HepG2 (cell line): ENCODE measurements around the gene FGD3. TPM values are rescaled to one million over a fixed set of nuclear protein-coding genes. Genes with fewer than 3 reads are reported as not detected.

Experiments used
- ATAC-seq: fragments of 200-7000 bp; cut with Tn5 transposase; 3 replicates; pipeline ENCODE4 v1.9.1; 2020; ENCODE audit warnings: mild to moderate bottlenecking, moderate library complexity
- BruUV-seq: library from RNA; stranded (reverse); fragments of 400-500 nt; replicated peaks from 2 replicates; lab custom pipeline; 2021; lab: Mats Ljungman, UMichigan
- CTCF ChIA-PET: fragments of 300-600 bp; formaldehyde crosslinking; extraction: SDS; loops from one replicate; lab custom pipeline; 2021; ENCODE audit warnings: low total read pairs, inconsistent platforms, low intra/inter-chr PET ratio; lab: Yijun Ruan, JAX
- POLR2A ChIA-PET: fragments of 350-600 bp; sonication (Branson Sonifier 250); formaldehyde crosslinking; loops from one replicate; lab custom pipeline; 2020; ENCODE audit warnings: antibody characterized with exemption, inconsistent platforms; lab: Yijun Ruan, JAX
- DNase-seq: peaks from one replicate; pipeline ENCODE4 v3.0.0-alpha.2; 2015; ENCODE audit warnings: low spot score
- FAIRE-seq: peaks from 3 replicates; lab custom pipeline; 2011; peaks lifted over from hg19 to GRCh38; lab: Jason Lieb, UNC
- H2AFZ ChIP-seq: one replicate; pipeline ENCODE4 v1.6.1; 2011; ENCODE audit warnings: low read length, inconsistent platforms
- H3K27ac ChIP-seq: fragments of 300-600 bp; 3 replicates; pipeline ENCODE4 v1.8.0; 2011; ENCODE audit warnings: mixed run types, mild to moderate bottlenecking, mixed read lengths, low read length, inconsistent platforms; ENCODE audit not compliant: insufficient read depth; ENCODE audit errors: extremely low read length
- H3K27me3 ChIP-seq, 2 experiments: fragments of 200-600 bp in 1 of 2; 2 replicates in 1 of 2; 3 replicates in 1 of 2; pipeline versions ENCODE4 v1.6.0 to v1.8.0; 2011; ENCODE audit warnings: low read length in 2 of 2, mild to moderate bottlenecking in 2 of 2, moderate library complexity in 2 of 2, inconsistent platforms in 1 of 2; ENCODE audit not compliant: insufficient read depth in 2 of 2, control insufficient read depth in 1 of 2
- H3K36me3 ChIP-seq, 2 experiments: fragments of 200-600 bp in 1 of 2; replicated peaks in 1 of 2; 2 replicates in 1 of 2; 3 replicates in 1 of 2; pipeline versions ENCODE4 v1.5.1 to v1.8.0; 2011; ENCODE audit warnings: low read length in 2 of 2, inconsistent platforms in 1 of 2; ENCODE audit not compliant: insufficient read depth in 2 of 2, control insufficient read depth in 1 of 2
- H3K4me1 ChIP-seq: 2 replicates; pipeline ENCODE4 v1.5.1; 2012; ENCODE audit warnings: low read length, inconsistent platforms; ENCODE audit not compliant: insufficient read depth
- H3K4me2 ChIP-seq: 2 replicates; pipeline ENCODE4 v1.6.0; 2011; ENCODE audit warnings: low read depth, low read length, inconsistent platforms
- H3K4me3 ChIP-seq, 3 experiments: fragments of 200-600 bp in 1 of 3; sonication (generic), shearing (Covaris generic) in 1 of 3; replicated peaks in 1 of 3; 2 replicates each; pipeline ENCODE4 v1.5.1; 2011 to 2016; ENCODE audit warnings: low read length in 3 of 3, inconsistent platforms in 2 of 3, low read depth in 2 of 3, mild to moderate bottlenecking in 2 of 3, control low read depth in 1 of 3, mixed read lengths in 1 of 3; ENCODE audit not compliant: insufficient read depth in 1 of 3
- H3K79me2 ChIP-seq: one replicate; pipeline ENCODE4 v1.6.1; 2011; ENCODE audit warnings: low read length, inconsistent platforms; ENCODE audit not compliant: insufficient read depth
- H3K9ac ChIP-seq: 2 replicates; pipeline ENCODE4 v1.6.0; 2011; ENCODE audit warnings: mild to moderate bottlenecking, low read depth, low read length, inconsistent platforms; ENCODE audit not compliant: insufficient read depth
- H3K9me3 ChIP-seq: 2 replicates; pipeline ENCODE4 v1.5.1; 2012; ENCODE audit warnings: mild to moderate bottlenecking, low read length
- H4K20me1 ChIP-seq: 2 replicates; pipeline ENCODE4 v1.6.0; 2011; ENCODE audit warnings: inconsistent platforms, mild to moderate bottlenecking, low read length, moderate library complexity; ENCODE audit not compliant: insufficient read depth
- NR3C1 ChIP-seq: sonication (generic); formaldehyde crosslinking; IDR thresholded peaks from 2 replicates; pipeline ENCODE4 v1.4.0; 2020; ENCODE audit warnings: missing genetic modification reagents
- SIX4 ChIP-seq: sonication (generic); formaldehyde crosslinking; IDR thresholded peaks from 2 replicates; pipeline ENCODE4 v1.4.0; 2020; ENCODE audit warnings: missing genetic modification reagents
- SMARCC2 ChIP-seq: fragments of 450-650 bp; IDR thresholded peaks from 2 replicates; pipeline ENCODE4 v1.6.1; 2017; ENCODE audit warnings: antibody characterized with exemption, mild to moderate bottlenecking
- SYNCRIP ChIP-seq: fragments of 200-400 bp; formaldehyde crosslinking; IDR thresholded peaks from 2 replicates; pipeline ENCODE4 v1.6.1; 2018; ENCODE audit warnings: mild to moderate bottlenecking, low read depth, low read length; ENCODE audit not compliant: insufficient read depth
- ZFAT ChIP-seq: sonication (generic); formaldehyde crosslinking; conservative IDR thresholded peaks from 2 replicates; pipeline ENCODE4 v1.8.1; 2023; ENCODE audit warnings: missing genetic modification reagents, inconsistent platforms
- WGBS: methylation state at CpG from one replicate; pipeline ENCODE4 v1.1.6; 2017; ENCODE audit warnings: low lambda C conversion rate; 5-methylcytosine and 5-hydroxymethylcytosine counted together
- in situ Hi-C: cut with HindIII; loops from 2 replicates; pipeline ENCODE4 v1.10.0; 2017; ENCODE audit warnings: low pct_unique_long_range_greater_than_20kb; ENCODE audit not compliant: extremely low pct_ligation_motif_present
- intact Hi-C: fragments of 100-400 bp; cut with micrococcal nuclease; formaldehyde crosslinking; loops from one replicate; pipeline ENCODE4 v1.10.0; 2022; ENCODE audit not compliant: unreplicated experiment
- polyA plus RNA-seq, 8 experiments: library from polyadenylated mRNA; depleted of rRNA in 3 of 8; stranded (reverse) in 7 of 8; unstranded in 1 of 8; fragments of >200 nt; fragmentation: Illumina TruSeq in 4 of 8; extraction: Trizol in 4 of 8; gene quantifications; 2 replicates each; pipeline versions ENCODE4 v1.2.1 to v1.2.3, GENCODE V29; 2011 to 2016; ENCODE audit warnings: low read depth in 4 of 8, missing spikeins in 1 of 8, mixed read lengths in 1 of 8; ENCODE audit not compliant: insufficient read depth in 1 of 8
- total RNA-seq, 5 experiments: library from RNA; depleted of rRNA; stranded (reverse); fragments of >200 nt; fragmentation: Illumina TruSeq; extraction: Trizol; gene quantifications; 2 replicates each; pipeline ENCODE4 v1.2.3, GENCODE V29; 2016; ENCODE audit warnings: low read depth in 1 of 5
- TF ChIP-seq, protein P1 (sequence below): sonication (generic); formaldehyde crosslinking; IDR thresholded peaks from 2 replicates; pipeline ENCODE4 v1.8.0; 2022; ENCODE audit warnings: mild to moderate bottlenecking, missing genetic modification reagents, borderline replicate concordance
- TF ChIP-seq, protein P2 (sequence below): sonication (generic); formaldehyde crosslinking; IDR thresholded peaks from 2 replicates; pipeline ENCODE4 v1.5.1; 2020; ENCODE audit warnings: mild to moderate bottlenecking, missing genetic modification reagents

The FGD3 gene
- total and polyA plus RNA-seq, 2 of the 13 experiments (the other 11 are each of a cell fraction or from before 2014, with no cell fraction given): 0.53 to 1.1 TPM

DNA sequence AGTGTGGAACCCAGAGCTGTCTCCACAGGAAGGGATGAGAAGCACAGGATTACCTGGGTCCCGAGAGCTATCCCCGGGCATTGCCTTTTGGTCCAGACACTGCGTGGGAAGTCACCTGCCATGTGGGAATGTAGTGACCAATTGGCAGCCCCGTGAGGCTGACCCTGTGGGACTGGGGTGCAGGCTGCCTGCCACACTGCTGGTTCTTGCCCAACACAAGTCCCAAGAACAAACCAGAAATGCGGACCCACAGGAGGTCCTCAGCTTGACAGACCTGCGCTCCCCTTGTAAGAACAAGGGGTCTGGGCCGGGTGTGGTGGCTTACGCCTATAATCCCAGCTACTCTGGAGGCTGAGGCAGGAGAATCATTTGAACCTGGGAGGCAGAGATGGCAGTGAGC lies 2.4 kb upstream of the FGD3 start:
- Histone ChIP-seq H3K4me1 (peaks cover 12% of the 10 kb centered on the region), H3K27me3 (peaks cover 5 to 38% of the 10 kb centered on the region in 2 experiments), H3K27ac (no peak overlapping the region), H2AFZ (no peak overlapping the region), H3K9ac (no peak overlapping the region), H3K36me3 (no peaks in the 10 kb centered on the region), H4K20me1 (no peaks in the 10 kb centered on the region), H3K4me3 (no peak overlapping the region), H3K4me2 (no peak overlapping the region), H3K79me2 (no peaks in the 10 kb centered on the region), H3K9me3 (no peaks in the 10 kb centered on the region)
- FAIRE-seq (no peak), DNase-seq (no peak), ATAC-seq (no peak)
- 31% methylated on average over 6 of the region's 8 CpGs for WGBS
- no peak for TF ChIP-seq NR3C1
- in situ Hi-C loops (no loop called here), intact Hi-C loops (no loop called here)
- POLR2A ChIA-PET: no interaction called here
- CTCF ChIA-PET: no interaction called here
- BruUV-seq: no TSS peak

DNA sequence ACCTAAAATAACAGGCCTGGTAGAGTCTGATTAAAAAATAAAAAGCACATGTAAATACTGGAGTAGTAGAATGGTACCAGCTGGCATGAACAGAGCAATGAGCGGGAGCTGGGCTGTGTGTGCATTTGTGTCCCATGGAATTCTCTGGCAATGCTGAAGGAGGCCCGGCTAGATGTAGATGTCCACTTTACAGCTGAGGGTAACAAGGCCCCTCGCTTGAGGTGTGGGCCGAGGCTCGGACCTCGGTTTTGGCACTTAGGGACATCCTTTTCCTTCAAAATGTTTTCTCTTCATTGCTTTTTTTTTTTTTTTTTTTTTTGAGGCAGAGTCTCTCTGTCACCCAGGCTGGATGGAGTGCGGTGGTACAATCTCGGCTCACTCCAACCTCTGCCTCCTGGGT lies 1.5 kb upstream of the FGD3 start:
- Histone ChIP-seq H3K4me3 (no peak overlapping the region), H3K27ac (no peak overlapping the region), H3K4me2 (no peak overlapping the region), H3K9me3 (no peaks in the 10 kb centered on the region), H2AFZ (no peak overlapping the region), H3K4me1 (peaks cover 12% of the 10 kb centered on the region), H3K27me3 (peaks cover 8 to 45% of the 10 kb centered on the region in 2 experiments), H4K20me1 (no peaks in the 10 kb centered on the region), H3K9ac (no peak overlapping the region), H3K36me3 (no peaks in the 10 kb centered on the region), H3K79me2 (no peaks in the 10 kb centered on the region)
- in situ Hi-C loops: no loop called here
- FAIRE-seq (no peak), ATAC-seq (no peak), DNase-seq (no peak)
- POLR2A ChIA-PET: no interaction called here
- BruUV-seq: no TSS peak
- 51% methylated on average over 8 of the region's 8 CpGs for WGBS
- TF ChIP-seq ZFAT (CRISPR knock-in tag) (no peak), SYNCRIP (no peak), SMARCC2 (no peak), SIX4 (no peak)
- TF ChIP-seq, protein P1, sequence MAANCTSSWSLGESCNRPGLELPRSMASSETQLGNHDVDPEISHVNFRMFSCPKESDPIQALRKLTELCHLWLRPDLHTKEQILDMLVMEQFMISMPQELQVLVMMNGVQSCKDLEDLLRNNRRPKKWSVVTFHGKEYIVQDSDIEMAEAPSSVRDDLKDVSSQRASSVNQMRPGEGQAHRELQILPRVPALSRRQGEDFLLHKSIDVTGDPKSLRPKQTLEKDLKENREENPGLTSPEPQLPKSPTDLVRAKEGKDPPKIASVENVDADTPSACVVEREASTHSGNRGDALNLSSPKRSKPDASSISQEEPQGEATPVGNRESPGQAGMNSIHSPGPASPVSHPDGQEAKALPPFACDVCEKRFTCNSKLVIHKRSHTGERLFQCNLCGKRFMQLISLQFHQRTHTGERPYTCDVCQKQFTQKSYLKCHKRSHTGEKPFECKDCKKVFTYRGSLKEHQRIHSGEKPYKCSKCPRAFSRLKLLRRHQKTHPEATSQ: no peak
- TF ChIP-seq, protein P2, sequence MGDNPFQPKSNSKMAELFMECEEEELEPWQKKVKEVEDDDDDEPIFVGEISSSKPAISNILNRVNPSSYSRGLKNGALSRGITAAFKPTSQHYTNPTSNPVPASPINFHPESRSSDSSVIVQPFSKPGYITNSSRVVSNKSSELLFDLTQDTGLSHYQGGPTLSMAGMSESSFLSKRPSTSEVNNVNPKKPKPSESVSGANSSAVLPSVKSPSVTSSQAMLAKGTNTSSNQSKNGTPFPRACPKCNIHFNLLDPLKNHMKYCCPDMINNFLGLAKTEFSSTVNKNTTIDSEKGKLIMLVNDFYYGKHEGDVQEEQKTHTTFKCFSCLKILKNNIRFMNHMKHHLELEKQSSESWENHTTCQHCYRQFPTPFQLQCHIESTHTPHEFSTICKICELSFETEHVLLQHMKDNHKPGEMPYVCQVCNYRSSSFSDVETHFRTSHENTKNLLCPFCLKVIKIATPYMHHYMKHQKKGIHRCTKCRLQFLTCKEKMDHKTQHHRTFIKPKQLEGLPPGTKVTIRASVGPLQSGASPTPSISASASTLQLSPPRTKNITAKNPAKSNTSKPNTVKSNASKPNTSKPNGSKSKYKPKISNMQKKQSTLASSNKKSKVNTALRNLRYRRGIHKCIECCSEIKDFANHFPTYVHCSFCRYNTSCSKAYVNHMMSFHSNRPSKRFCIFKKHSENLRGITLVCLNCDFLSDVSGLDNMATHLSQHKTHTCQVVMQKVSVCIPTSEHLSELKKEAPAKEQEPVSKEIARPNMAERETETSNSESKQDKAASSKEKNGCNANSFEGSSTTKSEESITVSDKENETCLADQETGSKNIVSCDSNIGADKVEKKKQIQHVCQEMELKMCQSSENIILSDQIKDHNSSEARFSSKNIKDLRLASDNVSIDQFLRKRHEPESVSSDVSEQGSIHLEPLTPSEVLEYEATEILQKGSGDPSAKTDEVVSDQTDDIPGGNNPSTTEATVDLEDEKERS (CRISPR knock-in tag): no peak
- CTCF ChIA-PET: no interaction called here
- intact Hi-C loops: no loop called here
